ENCODE data around the gene SHLD1. TPM values are rescaled to one million over a fixed set of nuclear protein-coding genes. Genes with fewer than 3 reads are reported as not detected.

SHLD1 gene
- total RNA-seq, 1 donor from 2014 or later = 6.9 TPM

- H3K27ac Mint-ChIP-seq (ENCODE audit: unreplicated experiment) = no peak overlapping the region
- no peak for DNase-seq (ENCODE audit: low read depth, low spot score)
- H3K4me3 Mint-ChIP-seq = no peak overlapping the region
- no peak for TF ChIP-seq CTCF (conservative IDR thresholded peaks at IDR 0.05)
- peaks cover 6% of the 10 kb centered on the region for H3K4me1 Mint-ChIP-seq
- H3K27me3 Mint-ChIP-seq (ENCODE audit: low read depth) = no peaks in the 10 kb centered on the region
- no peaks in the 10 kb centered on the region for H3K36me3 Mint-ChIP-seq (ENCODE audit: low read depth)
- H3K9me3 Mint-ChIP-seq = no peaks in the 10 kb centered on the region
Measured at GRCh38 chr20:5845681-5846615, 95.7 kb downstream of the SHLD1 start.

- Mint-ChIP-seq H3K27me3 (ENCODE audit: low read depth) (no peaks in the 10 kb centered on the region), H3K36me3 (ENCODE audit: low read depth) (no peaks in the 10 kb centered on the region), H3K9me3 (no peaks in the 10 kb centered on the region), H3K4me3 (no peak overlapping the region), H3K27ac (ENCODE audit: unreplicated experiment) (no peak overlapping the region), H3K4me1 (peaks cover 6% of the 10 kb centered on the region)
- no peak for DNase-seq (ENCODE audit: low read depth, low spot score)
- no peak for TF ChIP-seq CTCF (conservative IDR thresholded peaks at IDR 0.05)
Measured at GRCh38 chr20:5848711-5849505, 98.7 kb downstream of the SHLD1 start.

- TF ChIP-seq CTCF (conservative IDR thresholded peaks at IDR 0.05) = no peak
- Mint-ChIP-seq H3K27me3 (ENCODE audit: low read depth) (no peaks in the 10 kb centered on the region), H3K36me3 (ENCODE audit: low read depth) (no peaks in the 10 kb centered on the region), H3K4me3 (no peak overlapping the region), H3K9me3 (no peaks in the 10 kb centered on the region), H3K27ac (ENCODE audit: unreplicated experiment) (no peak overlapping the region), H3K4me1 (no peaks in the 10 kb centered on the region)
- DNase-seq (ENCODE audit: low read depth, low spot score) = no peak
Measured at GRCh38 chr20:5855939-5856338, 105.7 kb downstream of the SHLD1 start.

GRCh38 chr20:5859608-5860007 lies 109.4 kb downstream of the SHLD1 start:
- H3K9me3 Mint-ChIP-seq = no peaks in the 10 kb centered on the region

GRCh38 chr20:5862703-5863039 lies 112.5 kb downstream of the SHLD1 start:
- H3K4me3 Mint-ChIP-seq = no peak overlapping the region
- H3K9me3 Mint-ChIP-seq = no peaks in the 10 kb centered on the region
- no peak for TF ChIP-seq CTCF (conservative IDR thresholded peaks at IDR 0.05)
- no peak overlapping the region for H3K27ac Mint-ChIP-seq (ENCODE audit: unreplicated experiment)
- no peaks in the 10 kb centered on the region for H3K4me1 Mint-ChIP-seq
- H3K27me3 Mint-ChIP-seq (ENCODE audit: low read depth) = no peaks in the 10 kb centered on the region
- DNase-seq (ENCODE audit: low read depth, low spot score) = no peak
- H3K36me3 Mint-ChIP-seq (ENCODE audit: low read depth) = no peaks in the 10 kb centered on the region

More at GRCh38 chr20:5859608-5860007, 109.4 kb downstream of the SHLD1 start:
- Mint-ChIP-seq H3K27ac (ENCODE audit: unreplicated experiment) (no peak overlapping the region), H3K27me3 (ENCODE audit: low read depth) (no peaks in the 10 kb centered on the region), H3K4me1 (no peaks in the 10 kb centered on the region), H3K4me3 (no peak overlapping the region), H3K36me3 (ENCODE audit: low read depth) (no peaks in the 10 kb centered on the region)
- no peak for DNase-seq (ENCODE audit: low read depth, low spot score)
- TF ChIP-seq CTCF (conservative IDR thresholded peaks at IDR 0.05) = no peak
